Left lung (tissue), 10 donors: Measurements from ENCODE around the gene DLST. TPM values are rescaled to one million over a fixed set of nuclear protein-coding genes. Genes with fewer than 3 reads are reported as not detected.

ENCODE experiments used
- ATAC-seq: fragments of 200-7000 bp; cut with Tn5 transposase; one replicate; pipeline ENCODE4 v1.9.1; 2020; ENCODE audit warnings: moderate library complexity
- DNase-seq, 4 donors: peaks; one replicate each; pipeline ENCODE4 v3.0.0-alpha.2; 2013 to 2020
- H3K27ac ChIP-seq, 2 donors: fragments of 200-600 bp; sonication (generic) in 1 of 2; one replicate each; pipeline versions ENCODE4 v1.5.0 to v1.8.0; 2020 to 2021
- H3K27me3 ChIP-seq, 2 donors: fragments of 200-600 bp; sonication (generic) in 1 of 2; one replicate each; pipeline versions ENCODE4 v1.5.0 to v1.8.0; 2020 to 2021
- H3K36me3 ChIP-seq, 2 donors: fragments of 200-600 bp; sonication (generic) in 1 of 2; one replicate each; pipeline versions ENCODE4 v1.5.0 to v1.8.0; 2020 to 2021
- H3K4me1 ChIP-seq, 2 donors: fragments of 200-600 bp; one replicate each; pipeline ENCODE4 v1.8.0; 2021
- H3K4me3 ChIP-seq, 2 donors: fragments of 200-600 bp; sonication (generic) in 1 of 2; one replicate each; pipeline versions ENCODE4 v1.5.0 to v1.8.0; 2020 to 2021; ENCODE audit warnings: mild to moderate bottlenecking in 1 of 2
- H3K9me3 ChIP-seq, 2 donors: fragments of 200-600 bp; sonication (generic) in 1 of 2; one replicate each; pipeline versions ENCODE4 v1.5.0 to v1.8.0; 2020 to 2021
- CTCF ChIP-seq, 2 donors: fragments of 200-600 bp; sonication (generic) in 1 of 2; IDR thresholded peaks; one replicate each; pipeline versions ENCODE4 v1.5.0 to v1.8.0; 2021; ENCODE audit warnings: antibody characterized with exemption in 2 of 2
- intact Hi-C, 2 donors: fragments of 100-400 bp; cut with DNase I; formaldehyde crosslinking; loops; one replicate each; pipeline versions ENCODE4 v1.11.2 to v1.14.2; 2022
- polyA plus RNA-seq, 6 donors: library from polyadenylated mRNA; unstranded; fragments of 120-200 nt; gene quantifications; one replicate each; pipeline ENCODE4 v1.2.1, GENCODE V29; 2013; ENCODE audit not compliant: insufficient read length in 6 of 6
- total RNA-seq, 2 donors: library from RNA; stranded (reverse); fragmentation: NEBNext Ultra II Directional; extraction: Animal tissue kit (Norgen Biotek cat#: 25700); gene quantifications; one replicate each; pipeline ENCODE4 v1.2.1, GENCODE V29; 2021
- donor health status: DM: no; HTN: yes; CAD: no.
- donor health status: DM: no; HTN: no; CAD: no.

The DLST gene
- total and polyA plus RNA-seq, 8 donors: 88.3 to 104 (median 96.3) TPM

- H3K36me3 ChIP-seq: no peaks in the 10 kb centered on the region
- DNase-seq (no peak), ATAC-seq (peak; percentile 16)
- no peaks in the 10 kb centered on the region for H3K9me3 ChIP-seq
- H3K4me3 ChIP-seq: no peak overlapping the region
- H3K4me1 ChIP-seq: peaks cover 5 to 23% of the 10 kb centered on the region in 2 donors
- no peak for TF ChIP-seq CTCF (IDR thresholded peaks at IDR 0.05)
- intact Hi-C loops: no loop called here
- peak overlapping the region in 1 of 2 donors; percentile 55 for H3K27ac ChIP-seq
- H3K27me3 ChIP-seq: no peaks in the 10 kb centered on the region
Observed at GRCh38 chr14:74853581-74853980, 28.1 kb upstream of the DLST start.

- ATAC-seq (no peak), DNase-seq (no peak)
- H3K27me3 ChIP-seq: no peaks in the 10 kb centered on the region
- TF ChIP-seq CTCF (IDR thresholded peaks at IDR 0.05): no peak
- H3K4me1 ChIP-seq: peaks cover 5 to 23% of the 10 kb centered on the region in 2 donors
- no peak overlapping the region for H3K4me3 ChIP-seq
- no peaks in the 10 kb centered on the region for H3K9me3 ChIP-seq
- intact Hi-C loops: no loop called here
- no peak overlapping the region for H3K27ac ChIP-seq
- H3K36me3 ChIP-seq: no peaks in the 10 kb centered on the region
Observed at GRCh38 chr14:74855021-74855420, 26.7 kb upstream of the DLST start.

- DNase-seq: no peak
- no peaks in the 10 kb centered on the region for H3K27me3 ChIP-seq
- ATAC-seq: no peak
- intact Hi-C loops: no loop called here
- H3K36me3 ChIP-seq: no peaks in the 10 kb centered on the region
- peaks cover 5 to 23% of the 10 kb centered on the region in 2 donors for H3K4me1 ChIP-seq
- no peak overlapping the region for H3K4me3 ChIP-seq
- no peak overlapping the region for H3K27ac ChIP-seq
- no peaks in the 10 kb centered on the region for H3K9me3 ChIP-seq
- TF ChIP-seq CTCF (IDR thresholded peaks at IDR 0.05): no peak
Observed at GRCh38 chr14:74855945-74856344, 25.8 kb upstream of the DLST start.

- no peak for DNase-seq
- no peak for ATAC-seq
- no peak for TF ChIP-seq CTCF (IDR thresholded peaks at IDR 0.05)
- no peak overlapping the region for H3K4me3 ChIP-seq
- no peaks in the 10 kb centered on the region for H3K27me3 ChIP-seq
- intact Hi-C loops: no loop called here
- H3K4me1 ChIP-seq: peaks cover 5 to 23% of the 10 kb centered on the region in 2 donors
- H3K9me3 ChIP-seq: no peaks in the 10 kb centered on the region
- H3K36me3 ChIP-seq: no peaks in the 10 kb centered on the region
- no peak overlapping the region for H3K27ac ChIP-seq
Observed at GRCh38 chr14:74856366-74856765, 25.4 kb upstream of the DLST start.

- H3K27ac ChIP-seq: no peak overlapping the region
- no peak for TF ChIP-seq CTCF (IDR thresholded peaks at IDR 0.05)
- H3K4me1 ChIP-seq: peaks cover 6 to 17% of the 10 kb centered on the region in 2 donors
- no peaks in the 10 kb centered on the region for H3K9me3 ChIP-seq
- no peaks in the 10 kb centered on the region for H3K27me3 ChIP-seq
- ATAC-seq (no peak), DNase-seq (no peak)
- no peaks in the 10 kb centered on the region for H3K36me3 ChIP-seq
- no peak overlapping the region for H3K4me3 ChIP-seq
- intact Hi-C loops: no loop called here
Observed at GRCh38 chr14:74858022-74858421, 23.7 kb upstream of the DLST start.
